Lower lobe of right lung (tissue), 2 donors: ENCODE results near the gene ZNF827. TPM values are rescaled to one million over a fixed set of nuclear protein-coding genes. Genes with fewer than 3 reads are reported as not detected.
A peak's percentile ranks its signal among the peaks of the same experiment; 100 is the strongest.

Source experiments
- ATAC-seq, 2 donors: fragments of 200-7000 bp; cut with Tn5 transposase; one replicate each; pipeline ENCODE4 v1.9.1; 2020 to 2022; ENCODE audit warnings: mild to moderate bottlenecking in 2 of 2, moderate library complexity in 2 of 2
- DNase-seq: peaks from one replicate; pipeline ENCODE4 v3.0.0-alpha.2; 2020
- H3K27ac ChIP-seq: fragments of 200-600 bp; one replicate; pipeline ENCODE4 v1.8.0; 2022
- H3K27me3 ChIP-seq: fragments of 200-600 bp; one replicate; pipeline ENCODE4 v1.8.0; 2022; ENCODE audit warnings: low read depth
- H3K36me3 ChIP-seq: fragments of 200-600 bp; one replicate; pipeline ENCODE4 v1.8.0; 2022; ENCODE audit warnings: mild to moderate bottlenecking
- H3K4me1 ChIP-seq: fragments of 200-600 bp; one replicate; pipeline ENCODE4 v1.8.0; 2022
- H3K4me3 ChIP-seq: fragments of 200-600 bp; one replicate; pipeline ENCODE4 v1.8.0; 2022; ENCODE audit warnings: mild to moderate bottlenecking
- H3K9me3 ChIP-seq: fragments of 200-600 bp; one replicate; pipeline ENCODE4 v1.8.0; 2022
- CTCF ChIP-seq: fragments of 200-600 bp; IDR thresholded peaks from one replicate; pipeline ENCODE4 v1.8.0; 2022; ENCODE audit warnings: antibody characterized with exemption, mild to moderate bottlenecking
- intact Hi-C: fragments of 100-400 bp; cut with DNase I; formaldehyde crosslinking; loops from one replicate; pipeline ENCODE4 v1.11.0; 2022
- total RNA-seq: library from RNA; stranded (reverse); fragmentation: NEBNext Ultra II Directional; extraction: Animal tissue kit (Norgen Biotek cat#: 25700); gene quantifications from one replicate; pipeline ENCODE4 v1.2.1, GENCODE V29; 2021
- donor health status: DM: no; HTN: yes; CAD: no; lungs with severe emphysema.

ZNF827 gene
- total RNA-seq, 1 donor from 2014 or later = 11.3 TPM

DNA sequence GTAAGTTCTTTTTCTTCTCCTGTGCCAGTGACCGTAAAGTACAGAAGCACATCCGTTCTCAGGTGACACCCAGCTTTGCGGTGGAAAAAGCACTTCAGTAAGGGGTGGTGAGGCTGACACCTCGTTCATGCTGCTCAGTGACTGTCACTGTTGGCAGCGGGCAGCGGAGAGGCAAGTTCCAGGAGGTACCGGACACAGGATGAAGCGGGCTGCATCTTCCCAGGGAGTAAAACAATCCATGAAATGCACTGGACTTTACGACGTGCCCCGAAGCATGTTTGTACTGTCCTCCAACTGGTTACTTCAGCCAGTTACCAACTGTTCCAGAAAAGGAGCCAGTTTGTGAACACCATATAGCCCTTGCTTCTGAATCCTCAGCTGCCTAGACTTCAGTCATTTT is 110.7 kb downstream of the ZNF827 start:
- TF ChIP-seq CTCF = no peak
- DNase-seq (no peak), ATAC-seq (no peak)
- H3K4me1 ChIP-seq = no peaks in the 10 kb centered on the region
- no peaks in the 10 kb centered on the region for H3K9me3 ChIP-seq
- no peaks in the 10 kb centered on the region for H3K27me3 ChIP-seq
- no peak overlapping the region for H3K27ac ChIP-seq
- H3K36me3 ChIP-seq = no peaks in the 10 kb centered on the region
- intact Hi-C loops = no loop called here
- H3K4me3 ChIP-seq = no peak overlapping the region

- DNase-seq (no peak), ATAC-seq (peak in 1 of 2 donors; percentile 19)
- intact Hi-C loops = no loop called here
Observed at GRCh38 chr4:145825255-145825654, 113.4 kb downstream of the ZNF827 start.

GRCh38 chr4:145824463-145824862 is 114.2 kb downstream of the ZNF827 start:
- intact Hi-C loops = no loop called here
- ATAC-seq (no peak), DNase-seq (no peak)
- H3K4me1 ChIP-seq = no peaks in the 10 kb centered on the region
- no peaks in the 10 kb centered on the region for H3K36me3 ChIP-seq
- no peak for TF ChIP-seq CTCF
- no peak overlapping the region for H3K4me3 ChIP-seq
- H3K27me3 ChIP-seq = no peaks in the 10 kb centered on the region
- no peak overlapping the region for H3K27ac ChIP-seq
- no peaks in the 10 kb centered on the region for H3K9me3 ChIP-seq

More at GRCh38 chr4:145825255-145825654, 113.4 kb downstream of the ZNF827 start:
- Histone ChIP-seq H3K36me3 (no peaks in the 10 kb centered on the region), H3K27me3 (no peaks in the 10 kb centered on the region), H3K27ac (no peak overlapping the region), H3K9me3 (no peaks in the 10 kb centered on the region), H3K4me1 (no peaks in the 10 kb centered on the region), H3K4me3 (no peak overlapping the region)
- no peak for TF ChIP-seq CTCF

GRCh38 chr4:145823743-145824142 is 114.9 kb downstream of the ZNF827 start:
- H3K4me3 ChIP-seq = no peak overlapping the region
- no peaks in the 10 kb centered on the region for H3K4me1 ChIP-seq
- no peaks in the 10 kb centered on the region for H3K9me3 ChIP-seq
- TF ChIP-seq CTCF = no peak
- ATAC-seq (no peak), DNase-seq (no peak)
- no peak overlapping the region for H3K27ac ChIP-seq
- no peaks in the 10 kb centered on the region for H3K36me3 ChIP-seq
- H3K27me3 ChIP-seq = no peaks in the 10 kb centered on the region
- intact Hi-C loops = no loop called here

GRCh38 chr4:145822581-145822980 is 116.0 kb downstream of the ZNF827 start:
- Histone ChIP-seq H3K27me3 (no peaks in the 10 kb centered on the region), H3K27ac (no peak overlapping the region), H3K9me3 (no peaks in the 10 kb centered on the region), H3K4me1 (no peaks in the 10 kb centered on the region), H3K36me3 (no peaks in the 10 kb centered on the region), H3K4me3 (no peak overlapping the region)
- DNase-seq (no peak), ATAC-seq (no peak)
- TF ChIP-seq CTCF = no peak
- intact Hi-C loops = no loop called here

DNA sequence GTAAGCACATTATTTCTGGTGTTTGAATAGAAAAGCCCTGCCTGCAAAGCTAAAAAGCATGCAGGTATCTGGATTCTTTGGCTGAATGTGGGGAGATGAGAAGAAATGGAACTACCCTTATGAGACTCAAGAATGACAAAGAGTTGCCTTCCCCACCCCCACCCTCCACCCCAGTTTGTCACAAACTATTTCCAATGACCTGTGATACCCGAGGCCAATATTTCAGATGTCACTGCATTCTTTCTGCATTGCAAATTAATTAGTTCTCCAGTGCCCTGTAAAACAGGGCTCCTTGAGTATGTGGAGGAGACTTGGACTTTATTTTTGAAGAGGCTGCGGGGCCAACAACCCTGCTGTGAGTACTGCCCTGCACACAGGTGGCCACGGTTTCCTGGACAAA is 116.4 kb downstream of the ZNF827 start:
- no peak for TF ChIP-seq CTCF
- ATAC-seq (no peak), DNase-seq (no peak)
- Histone ChIP-seq H3K36me3 (no peaks in the 10 kb centered on the region), H3K4me1 (no peaks in the 10 kb centered on the region), H3K9me3 (no peaks in the 10 kb centered on the region), H3K4me3 (no peak overlapping the region), H3K27me3 (no peaks in the 10 kb centered on the region), H3K27ac (no peak overlapping the region)
- intact Hi-C loops = no loop called here
